Measurements from ENCODE around the gene SRP72.

GRCh38 chr4:56434599-56435139 lies 32.7 kb upstream of the SRP72 start:
- TF ChIP-seq CTCF (IDR thresholded peaks at IDR 0.05) (no peak), POLR2A (IDR thresholded peaks at IDR 0.05) (no peak)

Measured in body of pancreas (tissue), 4 donors.